Effector memory CD8-positive, alpha-beta T cell (primary cell): ENCODE measurements around the gene GSPT1.
"Not testable (repeated sequence)": the region's sequence is repeated elsewhere in the genome, so short reads cannot be mapped to it uniquely, and the experiment has no call there.

ENCODE experiments used
- ATAC-seq: fragments of 150-1000 bp; cut with Tn5 transposase; replicated peaks from 2 replicates; pipeline ENCODE4 v1.10.0; 2021; ENCODE audit warnings: mild to moderate bottlenecking, moderate library complexity
- DNase-seq, 3 experiments: peaks; one replicate each; pipeline ENCODE4 v3.0.0; 2021
- H3K27ac Mint-ChIP-seq, 2 donors: one replicate each; pipeline ENCODE4 v1.8.0; 2022; ENCODE audit warnings: mild to moderate bottlenecking in 2 of 2, mixed read lengths in 2 of 2, moderate library complexity in 2 of 2
- H3K27me3 Mint-ChIP-seq, 2 donors: one replicate each; pipeline ENCODE4 v1.8.0; 2022; ENCODE audit warnings: mixed read lengths in 2 of 2
- H3K36me3 Mint-ChIP-seq: one replicate; pipeline ENCODE4 v1.8.0; 2022; ENCODE audit warnings: mild to moderate bottlenecking, moderate library complexity, mixed read lengths; ENCODE audit not compliant: insufficient read depth
- H3K4me1 Mint-ChIP-seq, 2 donors: one replicate each; pipeline ENCODE4 v1.8.0; 2022; ENCODE audit warnings: low read depth in 2 of 2, mixed read lengths in 2 of 2
- H3K4me3 Mint-ChIP-seq, 2 donors: one replicate each; pipeline ENCODE4 v1.8.0; 2022; ENCODE audit warnings: mild to moderate bottlenecking in 2 of 2, mixed read lengths in 2 of 2, moderate library complexity in 2 of 2
- H3K9me3 Mint-ChIP-seq, 2 donors: one replicate each; pipeline ENCODE4 v1.8.0; 2022; ENCODE audit warnings: mixed read lengths in 2 of 2
- total RNA-seq, 9 experiments: gene quantifications; one replicate each; lab custom pipeline; 2026; lab: John Stamatoyannopoulos, UW

The GSPT1 gene
- total RNA-seq, result 149 to 398 (median 272) reads per million in 9 experiments

DNA sequence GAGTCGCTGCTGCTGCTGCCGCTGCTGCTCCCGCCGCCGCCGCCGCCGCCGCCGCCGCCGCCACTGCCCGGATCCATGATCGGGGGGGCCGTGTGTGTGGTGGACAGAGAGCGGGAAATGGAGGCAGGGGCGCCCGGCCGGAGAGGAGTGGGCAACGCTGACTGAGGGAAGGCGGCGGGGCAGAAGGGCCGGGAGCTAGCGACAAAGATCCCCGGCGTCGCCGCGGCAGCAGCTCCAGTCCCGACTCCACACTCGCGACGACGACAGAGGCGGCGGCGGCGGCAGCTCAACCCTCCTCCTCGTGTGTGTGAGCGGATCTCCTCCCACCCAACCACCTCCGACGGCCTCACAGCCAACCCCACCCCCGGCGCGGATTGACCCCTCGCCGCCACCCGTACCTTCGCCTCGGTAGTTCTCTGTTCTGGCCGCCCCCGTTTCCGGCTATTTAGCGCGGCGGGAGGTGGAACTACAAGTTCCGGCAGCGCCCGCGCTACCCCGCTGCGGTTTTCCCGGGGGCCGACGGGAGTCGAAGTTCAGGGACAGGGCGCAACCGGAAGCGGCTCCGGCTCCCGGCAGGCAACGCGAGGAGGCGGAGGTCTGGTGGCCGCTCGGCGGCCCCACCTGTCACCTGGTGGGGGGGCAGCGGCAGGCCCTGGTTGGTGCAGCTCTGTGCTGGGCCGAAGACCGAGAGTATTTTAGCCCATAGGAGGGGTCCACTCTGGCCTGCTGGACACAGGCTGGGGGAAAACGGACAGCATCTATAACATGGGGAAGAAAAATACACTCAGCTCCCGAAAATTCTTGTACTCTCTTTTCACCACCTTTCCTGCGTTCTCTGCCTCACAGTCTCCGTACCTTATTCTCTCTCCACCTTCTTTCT is at the start of gene GSPT1:
Gene GSPT1 (minus strand): TSS at position 313 of the 880 bp plus-strand sequence. CDS start 236 bp downstream, at position 77.
- H3K27ac Mint-ChIP-seq, result peak within 1 kb of the TSS; percentile 95 to 96
- no peaks in the 10 kb centered on the region for H3K9me3 Mint-ChIP-seq
- H3K36me3 Mint-ChIP-seq, result peaks cover 36% of the 10 kb centered on the region
- DNase-seq (peak; percentile 98 to 99 (median 98)), ATAC-seq (peak; percentile 85)
- peak within 1 kb of the TSS; percentile 88 to 89 for H3K4me3 Mint-ChIP-seq
- H3K4me1 Mint-ChIP-seq, result peaks cover 26 to 30% of the 10 kb centered on the region in 2 donors
- H3K27me3 Mint-ChIP-seq, result peaks cover 5 to 14% of the 10 kb centered on the region in 2 donors

DNA sequence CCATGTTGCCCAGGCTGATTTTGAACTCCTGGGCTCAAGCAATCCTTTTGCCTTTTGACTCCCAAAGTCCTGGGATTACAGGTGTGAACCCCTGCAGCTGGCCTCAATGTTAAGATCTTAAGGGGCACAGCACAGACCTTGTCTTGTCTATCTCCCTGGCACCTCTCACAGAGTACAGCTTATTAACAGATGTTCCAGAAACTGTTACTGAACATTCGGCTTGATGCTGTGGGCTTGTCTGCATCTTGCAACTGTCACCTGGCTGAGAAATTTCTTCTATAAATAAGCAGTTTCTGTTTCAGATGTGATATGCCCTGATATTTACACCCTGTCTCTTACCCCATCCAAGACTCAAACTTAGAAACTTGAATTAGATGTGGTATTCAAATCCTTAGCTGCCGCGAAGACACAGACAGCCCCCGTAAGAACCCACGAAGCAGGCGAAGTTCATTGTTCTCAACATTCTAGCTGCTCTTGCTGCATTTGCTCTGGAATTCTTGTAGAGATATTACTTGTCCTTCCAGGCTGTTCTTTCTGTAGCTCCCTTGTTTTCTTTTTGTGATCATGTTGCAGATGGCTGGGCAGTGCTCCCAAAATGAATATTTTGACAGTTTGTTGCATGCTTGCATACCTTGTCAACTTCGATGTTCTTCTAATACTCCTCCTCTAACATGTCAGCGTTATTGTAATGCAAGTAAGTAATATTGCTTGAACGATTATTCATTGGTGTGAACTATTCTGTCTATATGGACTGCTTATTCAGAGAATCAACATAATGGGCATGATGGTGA is 49.2 kb upstream of the GSPT1 start, which contains the start of gene TNFRSF17:
Gene TNFRSF17 (plus strand): TSS at position 450 of the 791 bp plus-strand sequence. CDS start 115 bp downstream, at position 565.
- no peak within 1 kb of the TSS for H3K4me3 Mint-ChIP-seq
- no peaks in the 10 kb centered on the region for H3K36me3 Mint-ChIP-seq
- no peak within 1 kb of the TSS for H3K27ac Mint-ChIP-seq
- no peaks in the 10 kb centered on the region for H3K9me3 Mint-ChIP-seq
- DNase-seq (no peak), ATAC-seq (no peak)
- peaks cover 0 to 3% of the 10 kb centered on the region in 2 donors for H3K4me1 Mint-ChIP-seq
- peaks cover 0 to 37% of the 10 kb centered on the region in 2 donors for H3K27me3 Mint-ChIP-seq

DNA sequence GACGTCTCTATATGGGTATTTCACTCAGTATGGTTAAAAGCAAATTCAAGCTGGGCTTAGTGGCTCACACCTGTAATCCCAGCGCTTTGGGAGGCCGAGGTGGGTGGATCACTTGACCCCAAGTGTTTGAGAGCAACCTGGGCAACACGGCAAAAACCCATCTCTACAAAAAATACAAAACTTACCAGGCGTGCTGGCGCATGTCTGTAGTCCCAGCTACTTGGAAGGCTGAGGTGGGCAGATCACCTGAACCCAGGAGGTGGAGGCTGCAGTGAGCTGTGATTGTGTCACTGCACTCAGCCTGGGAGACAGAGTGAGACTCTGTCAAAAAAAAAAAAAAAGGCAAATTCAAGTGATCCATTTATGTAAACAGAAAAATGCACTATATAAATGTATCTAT is 48.0 kb upstream of the GSPT1 start:
- Mint-ChIP-seq H3K27me3 (peaks cover 0 to 37% of the 10 kb centered on the region in 2 donors), H3K36me3 (no peaks in the 10 kb centered on the region), H3K27ac (no peak overlapping the region), H3K4me3 (no peak overlapping the region), H3K9me3 (no peaks in the 10 kb centered on the region), H3K4me1 (peaks cover 0 to 3% of the 10 kb centered on the region in 2 donors)
- no peak for ATAC-seq
- DNase-seq, result no peak

DNA sequence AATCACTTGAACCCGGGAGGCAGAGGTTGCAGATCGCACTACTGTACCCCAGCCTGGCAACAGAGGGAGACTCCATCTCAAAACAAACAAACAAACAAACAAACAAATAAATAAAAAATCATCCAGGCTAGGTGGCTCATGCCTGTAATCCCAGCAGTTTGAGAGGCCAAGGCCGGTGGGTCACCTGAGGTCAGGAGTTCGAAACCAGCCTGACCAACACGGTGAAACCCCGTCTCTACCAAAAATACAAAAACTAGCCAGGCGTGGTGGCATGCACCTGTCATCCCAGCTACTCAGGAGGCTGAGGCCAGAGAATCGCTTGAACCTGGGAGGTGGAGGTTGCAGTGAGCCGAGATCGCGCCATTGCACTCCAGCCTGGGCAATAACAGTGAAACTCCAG is 47.2 kb upstream of the GSPT1 start:
- not testable (repeated sequence) for H3K27ac Mint-ChIP-seq, DNase-seq, H3K36me3 Mint-ChIP-seq, H3K4me3 Mint-ChIP-seq, H3K4me1 Mint-ChIP-seq, ATAC-seq, H3K9me3 Mint-ChIP-seq
- peaks cover 0 to 37% of the 10 kb centered on the region in 2 donors for H3K27me3 Mint-ChIP-seq

DNA sequence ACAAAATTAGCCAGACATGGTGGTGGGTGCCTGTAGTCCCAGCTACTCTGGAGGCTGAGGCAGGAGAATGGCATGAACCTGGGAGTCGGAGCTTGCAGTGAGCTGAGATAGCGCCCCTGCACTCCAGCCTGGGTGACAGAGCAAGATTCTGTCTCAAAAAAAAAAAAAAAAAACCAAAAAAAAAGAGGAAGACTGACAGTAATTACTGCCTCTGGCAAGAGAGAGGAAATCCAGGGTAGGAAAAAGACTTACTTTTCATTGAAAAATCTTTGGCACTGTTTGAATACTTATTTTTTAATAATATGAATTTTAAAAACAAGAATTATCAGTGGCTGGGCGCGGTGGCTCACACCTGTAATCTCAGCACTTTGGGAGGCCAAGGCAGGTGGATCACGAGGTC is 46.7 kb upstream of the GSPT1 start:
- peaks cover 0 to 34% of the 10 kb centered on the region in 2 donors for H3K27me3 Mint-ChIP-seq
- not testable (repeated sequence) for H3K9me3 Mint-ChIP-seq, H3K4me1 Mint-ChIP-seq, H3K36me3 Mint-ChIP-seq, H3K4me3 Mint-ChIP-seq, H3K27ac Mint-ChIP-seq, DNase-seq, ATAC-seq

DNA sequence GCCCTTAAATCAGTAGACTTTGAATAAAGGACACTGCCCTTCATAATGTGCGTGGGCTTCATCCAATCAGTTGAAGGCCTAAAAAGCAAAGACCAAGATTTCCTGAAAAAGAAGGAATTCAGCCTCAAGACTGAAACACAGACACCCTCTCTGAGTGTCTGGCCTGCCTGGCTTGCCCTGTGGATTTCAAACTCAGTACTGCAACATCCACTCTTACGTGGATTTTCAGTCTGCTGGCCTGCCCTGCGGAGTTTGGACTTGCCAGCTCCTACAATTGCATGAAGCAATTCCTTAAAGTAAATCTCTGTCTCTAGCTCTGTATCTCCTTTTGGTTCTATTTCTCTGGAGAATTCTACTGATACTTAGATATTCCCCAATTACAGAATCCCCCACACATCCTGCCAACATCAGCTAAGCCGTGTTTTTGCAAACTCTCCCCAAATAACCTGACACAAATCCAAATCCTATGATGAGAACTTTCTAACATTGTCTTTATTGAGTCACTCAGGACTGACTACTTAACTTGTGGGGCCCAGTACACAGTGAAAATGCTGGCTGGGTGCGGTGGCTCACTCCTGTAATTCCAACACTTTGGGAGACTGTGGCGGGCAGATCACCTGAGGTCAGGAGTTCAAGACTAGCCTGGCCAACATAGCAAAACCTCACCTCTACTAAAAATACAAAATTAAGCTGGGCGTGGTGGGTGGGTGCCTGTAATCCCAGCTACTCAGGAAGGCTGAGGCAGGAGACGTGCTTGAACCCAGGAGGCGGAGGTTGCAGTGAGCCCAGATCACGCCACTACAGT is 42.0 kb upstream of the GSPT1 start:
- ATAC-seq (no peak), DNase-seq (no peak)
- H3K36me3 Mint-ChIP-seq, result no peaks in the 10 kb centered on the region
- no peak overlapping the region for H3K27ac Mint-ChIP-seq
- peaks cover 0 to 2% of the 10 kb centered on the region in 2 donors for H3K4me1 Mint-ChIP-seq
- peaks cover 0 to 25% of the 10 kb centered on the region in 2 donors for H3K27me3 Mint-ChIP-seq
- H3K9me3 Mint-ChIP-seq, result no peaks in the 10 kb centered on the region
- H3K4me3 Mint-ChIP-seq, result no peak overlapping the region

DNA sequence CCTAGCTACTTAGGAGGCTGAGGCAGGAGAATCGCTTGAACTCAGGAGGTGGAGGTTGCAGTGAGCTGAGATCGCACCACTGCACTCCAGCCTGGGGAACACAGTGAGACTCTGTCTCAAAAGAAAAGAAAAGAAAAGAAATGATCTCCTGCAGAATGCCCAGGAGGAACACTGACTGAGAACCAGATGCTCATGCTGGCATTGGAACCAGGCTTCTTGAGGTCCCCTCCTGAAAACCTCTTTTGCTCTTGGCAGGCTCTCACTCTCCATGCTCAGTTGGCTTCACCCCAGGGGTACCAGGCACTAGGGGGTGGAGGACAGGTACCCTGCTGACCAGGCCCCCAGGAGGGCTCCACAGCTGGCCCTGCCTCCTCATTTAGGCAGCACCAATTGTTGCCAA is 40.8 kb upstream of the GSPT1 start:
- H3K9me3 Mint-ChIP-seq, result no peaks in the 10 kb centered on the region
- H3K27me3 Mint-ChIP-seq, result peaks cover 0 to 25% of the 10 kb centered on the region in 2 donors
- no peak overlapping the region for H3K4me3 Mint-ChIP-seq
- ATAC-seq, result no peak
- H3K27ac Mint-ChIP-seq, result peak overlapping the region in 1 of 2 donors; percentile 73
- no peak for DNase-seq
- H3K4me1 Mint-ChIP-seq, result peaks cover 0 to 2% of the 10 kb centered on the region in 2 donors
- H3K36me3 Mint-ChIP-seq, result no peaks in the 10 kb centered on the region

DNA sequence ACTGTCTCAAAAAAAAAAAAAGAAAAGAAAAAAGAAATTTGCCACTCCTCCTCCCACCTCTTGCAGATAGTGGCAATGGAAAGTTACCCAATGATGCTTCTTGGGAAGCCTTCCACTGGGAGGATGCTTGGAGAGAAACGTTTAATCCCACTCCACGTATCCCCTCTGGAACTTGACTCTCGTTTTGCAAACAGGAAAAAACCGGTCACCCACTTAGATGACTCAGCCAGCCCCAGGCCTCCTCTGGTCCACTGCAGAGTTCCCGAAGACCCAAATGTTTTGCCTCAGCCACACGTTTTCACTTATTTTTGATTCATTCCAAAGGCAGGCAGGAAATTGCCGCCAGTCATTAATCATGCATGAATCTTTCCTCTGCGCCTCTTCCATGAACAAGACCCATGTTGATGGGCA is 40.0 kb upstream of the GSPT1 start:
- H3K27ac Mint-ChIP-seq, result peak overlapping the region in 1 of 2 donors; percentile 73
- H3K4me1 Mint-ChIP-seq, result peaks cover 0 to 2% of the 10 kb centered on the region in 2 donors
- no peak for ATAC-seq

DNA sequence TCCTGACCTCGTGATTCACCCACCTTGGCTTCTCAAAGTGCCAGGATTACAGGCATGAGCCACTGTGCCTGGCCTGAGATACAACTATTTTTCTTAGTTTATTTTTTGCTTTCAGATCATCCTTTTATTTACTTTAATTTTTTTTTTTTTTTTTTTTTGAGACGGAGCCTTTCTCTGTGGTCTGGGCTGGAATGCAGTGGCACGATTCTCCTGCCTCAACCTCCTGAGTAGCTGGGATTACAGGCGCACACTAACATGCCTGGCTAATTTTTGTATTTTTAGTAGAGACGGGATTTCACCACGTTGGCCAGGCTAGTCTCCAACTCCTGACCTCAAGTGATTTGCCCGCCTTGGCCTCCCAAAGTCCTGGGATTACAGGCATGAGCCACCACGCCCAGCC is 37.8 kb upstream of the GSPT1 start:
- H3K9me3 Mint-ChIP-seq, H3K36me3 Mint-ChIP-seq: not testable (repeated sequence)

More for the DNA sequence above, 40.0 kb upstream of the GSPT1 start:
- Mint-ChIP-seq H3K4me3 (no peak overlapping the region), H3K9me3 (no peaks in the 10 kb centered on the region), H3K27me3 (peaks cover 0 to 17% of the 10 kb centered on the region in 2 donors), H3K36me3 (no peaks in the 10 kb centered on the region)
- DNase-seq, result no peak

DNA sequence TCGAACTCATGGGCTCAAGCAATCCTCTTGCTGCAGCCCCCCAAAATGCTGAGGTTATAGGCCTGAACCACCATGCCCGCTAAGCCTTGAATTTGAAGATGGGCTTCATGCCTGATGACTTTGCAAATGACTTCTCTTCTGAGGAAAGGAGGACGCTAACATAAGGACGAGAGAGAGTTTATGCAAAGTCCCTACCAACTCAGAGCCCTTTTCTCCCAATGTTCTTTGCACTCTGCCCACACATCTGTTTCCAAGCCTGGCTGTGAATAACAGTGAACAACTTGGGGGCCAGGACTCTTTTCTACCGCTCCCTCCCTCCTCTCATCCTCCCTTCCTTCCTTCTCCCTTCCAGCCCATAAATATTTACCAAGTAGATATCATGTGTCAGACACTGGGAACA is 34.6 kb upstream of the GSPT1 start:
- Mint-ChIP-seq H3K27ac (no peak overlapping the region), H3K4me3 (no peak overlapping the region), H3K4me1 (no peaks in the 10 kb centered on the region), H3K36me3 (no peaks in the 10 kb centered on the region), H3K27me3 (no peaks in the 10 kb centered on the region), H3K9me3 (no peaks in the 10 kb centered on the region)
- ATAC-seq (no peak), DNase-seq (no peak)

More for the DNA sequence above, 37.8 kb upstream of the GSPT1 start:
- not testable (repeated sequence) for H3K27ac Mint-ChIP-seq, H3K27me3 Mint-ChIP-seq, H3K4me1 Mint-ChIP-seq, ATAC-seq, DNase-seq, H3K4me3 Mint-ChIP-seq

DNA sequence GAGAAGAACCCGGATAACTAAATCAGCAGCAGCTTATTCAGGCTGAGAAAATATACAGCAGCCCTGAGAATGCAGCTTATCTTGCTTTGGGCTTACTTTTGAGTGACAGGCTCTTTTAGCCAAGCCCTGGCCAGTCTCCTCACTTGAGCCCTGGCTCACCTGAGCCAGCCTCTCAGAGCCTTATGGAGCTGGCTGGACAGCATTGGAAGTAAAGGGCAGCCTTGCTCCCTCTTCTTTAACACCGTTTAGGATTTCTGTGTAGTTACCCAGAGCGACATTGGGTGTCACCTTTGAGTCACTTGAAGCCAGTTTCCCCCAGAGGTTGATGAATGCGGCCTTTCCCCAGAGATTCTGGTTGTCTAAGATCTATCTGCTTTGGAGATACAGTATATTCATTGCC is 33.8 kb upstream of the GSPT1 start:
- H3K4me1 Mint-ChIP-seq, result no peaks in the 10 kb centered on the region

DNA sequence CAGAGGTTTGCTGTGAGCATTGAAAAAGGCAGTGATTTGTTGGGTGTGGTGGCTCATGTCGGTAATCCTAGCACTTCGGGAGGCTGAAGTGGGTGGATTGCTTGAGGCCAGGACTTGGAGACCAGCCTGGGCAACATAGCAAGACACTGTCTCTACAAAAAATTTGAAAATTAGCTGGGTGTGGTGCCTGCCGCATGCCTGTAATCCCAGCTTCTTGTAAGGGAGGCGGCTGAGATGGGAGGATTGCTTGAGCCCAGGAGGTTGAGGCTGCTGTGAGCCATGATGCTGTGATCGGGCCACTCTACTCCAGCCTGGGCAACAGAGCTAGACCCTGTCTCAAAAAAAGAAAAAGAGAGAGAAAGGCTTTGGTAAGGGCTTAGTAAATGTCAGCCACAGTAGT is 33.1 kb upstream of the GSPT1 start:
- no peak for ATAC-seq
- Mint-ChIP-seq H3K27me3 (no peaks in the 10 kb centered on the region), H3K36me3 (no peaks in the 10 kb centered on the region), H3K27ac (no peak overlapping the region), H3K9me3 (no peaks in the 10 kb centered on the region), H3K4me1 (no peaks in the 10 kb centered on the region), H3K4me3 (no peak overlapping the region)
- no peak for DNase-seq

More for the DNA sequence above, 33.8 kb upstream of the GSPT1 start:
- no peak overlapping the region for H3K27ac Mint-ChIP-seq
- ATAC-seq (peak; percentile 37), DNase-seq (peak in 2 of 3 experiments; percentile 2 to 3)
- H3K36me3 Mint-ChIP-seq, result no peaks in the 10 kb centered on the region
- H3K4me3 Mint-ChIP-seq, result no peak overlapping the region
- no peaks in the 10 kb centered on the region for H3K27me3 Mint-ChIP-seq
- no peaks in the 10 kb centered on the region for H3K9me3 Mint-ChIP-seq

DNA sequence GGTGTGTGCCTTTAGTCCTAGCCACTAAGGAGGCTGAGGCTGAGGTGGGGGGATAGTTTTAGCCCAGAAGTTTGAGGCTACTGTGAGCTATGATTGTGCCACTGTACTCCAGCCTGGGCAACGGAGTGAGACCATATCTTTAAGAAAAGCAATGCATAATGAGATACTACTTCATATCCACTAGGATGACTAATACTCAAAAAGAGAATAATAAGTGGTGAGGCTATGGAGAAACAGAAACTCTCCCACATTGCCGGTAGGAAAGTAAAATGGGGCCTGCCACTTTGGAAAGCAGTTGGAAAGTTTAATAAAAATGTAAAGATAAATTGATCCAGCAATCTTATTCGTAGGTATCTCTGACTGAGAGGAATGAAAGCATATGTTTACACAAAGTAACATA is 30.7 kb upstream of the GSPT1 start:
- H3K9me3 Mint-ChIP-seq, result no peaks in the 10 kb centered on the region
- DNase-seq (no peak), ATAC-seq (no peak)
- H3K27me3 Mint-ChIP-seq, result no peaks in the 10 kb centered on the region
- no peaks in the 10 kb centered on the region for H3K36me3 Mint-ChIP-seq
- no peak overlapping the region for H3K4me3 Mint-ChIP-seq
- no peaks in the 10 kb centered on the region for H3K4me1 Mint-ChIP-seq
- H3K27ac Mint-ChIP-seq, result no peak overlapping the region
